Brain microvascular endothelial cell (primary cell): ENCODE results near the gene SLC36A2.

Experiments used
- DNase-seq: peaks from one replicate; pipeline ENCODE4 v3.0.0-alpha.2; 2020
- H3K27ac ChIP-seq: fragments of 250-450 bp; sonication (Bioruptor Pico); 2 replicates; pipeline ENCODE4 v1.5.1; 2020; ENCODE audit warnings: mild to moderate bottlenecking, moderate library complexity
- H3K27me3 ChIP-seq: fragments of 250-450 bp; sonication (Bioruptor Pico); replicated peaks from 2 replicates; pipeline ENCODE4 v1.5.1; 2020; ENCODE audit warnings: mild to moderate bottlenecking
- H3K36me3 ChIP-seq: fragments of 250-450 bp; sonication (Bioruptor Pico); replicated peaks from 2 replicates; pipeline ENCODE4 v1.5.1; 2020; ENCODE audit warnings: mild to moderate bottlenecking
- H3K4me3 ChIP-seq: 2 replicates; pipeline ENCODE4 v1.5.1; 2011; ENCODE audit warnings: low read depth, mild to moderate bottlenecking, control low read depth, low read length, moderate library complexity
- in situ Hi-C: cut with HindIII; loops from 2 replicates; pipeline ENCODE4 v1.10.0; 2017; ENCODE audit warnings: low sequenced_read_pairs, low pct_ligation_motif_present
- TF ChIP-seq, protein P1 (sequence below): IDR thresholded peaks from 2 replicates; pipeline ENCODE4 v1.5.1; 2011; ENCODE audit warnings: low read depth, mild to moderate bottlenecking, moderate library complexity, low read length, control low read depth, inconsistent platforms; ENCODE audit errors: missing control alignments

The SLC36A2 gene

GRCh38 chr5:151344088-151344487, 3.3 kb downstream of the SLC36A2 start:
- in situ Hi-C loops, result no loop called here
- Histone ChIP-seq H3K4me3 (no peak overlapping the region), H3K36me3 (no peaks in the 10 kb centered on the region), H3K27me3 (peaks cover 5% of the 10 kb centered on the region), H3K27ac (no peak overlapping the region)
- TF ChIP-seq, protein P1, sequence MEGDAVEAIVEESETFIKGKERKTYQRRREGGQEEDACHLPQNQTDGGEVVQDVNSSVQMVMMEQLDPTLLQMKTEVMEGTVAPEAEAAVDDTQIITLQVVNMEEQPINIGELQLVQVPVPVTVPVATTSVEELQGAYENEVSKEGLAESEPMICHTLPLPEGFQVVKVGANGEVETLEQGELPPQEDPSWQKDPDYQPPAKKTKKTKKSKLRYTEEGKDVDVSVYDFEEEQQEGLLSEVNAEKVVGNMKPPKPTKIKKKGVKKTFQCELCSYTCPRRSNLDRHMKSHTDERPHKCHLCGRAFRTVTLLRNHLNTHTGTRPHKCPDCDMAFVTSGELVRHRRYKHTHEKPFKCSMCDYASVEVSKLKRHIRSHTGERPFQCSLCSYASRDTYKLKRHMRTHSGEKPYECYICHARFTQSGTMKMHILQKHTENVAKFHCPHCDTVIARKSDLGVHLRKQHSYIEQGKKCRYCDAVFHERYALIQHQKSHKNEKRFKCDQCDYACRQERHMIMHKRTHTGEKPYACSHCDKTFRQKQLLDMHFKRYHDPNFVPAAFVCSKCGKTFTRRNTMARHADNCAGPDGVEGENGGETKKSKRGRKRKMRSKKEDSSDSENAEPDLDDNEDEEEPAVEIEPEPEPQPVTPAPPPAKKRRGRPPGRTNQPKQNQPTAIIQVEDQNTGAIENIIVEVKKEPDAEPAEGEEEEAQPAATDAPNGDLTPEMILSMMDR, result no peak
- no peak for DNase-seq

DNA sequence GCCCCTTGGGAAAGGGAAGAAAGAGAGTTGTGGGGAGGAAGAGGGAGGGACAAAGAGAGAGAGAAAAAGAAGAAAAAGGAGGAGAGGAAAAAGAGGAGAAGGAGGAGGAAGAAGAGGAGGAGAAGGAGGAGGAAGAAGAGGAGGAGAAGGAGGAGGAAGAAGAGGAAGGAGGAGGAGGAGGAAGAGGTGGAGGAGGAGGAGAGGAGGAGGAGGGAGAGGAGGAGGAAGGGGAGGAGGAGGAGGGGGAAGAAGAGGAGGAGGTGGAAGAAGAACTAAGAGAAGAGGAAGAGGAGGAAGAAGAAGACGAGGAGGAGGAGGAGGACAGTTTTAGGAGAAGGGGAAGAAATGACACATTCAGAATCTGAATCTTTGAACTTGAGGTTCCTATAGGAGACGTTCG, 7.4 kb downstream of the SLC36A2 start:
- Histone ChIP-seq H3K27ac (no peak overlapping the region), H3K36me3 (no peaks in the 10 kb centered on the region), H3K4me3 (no peak overlapping the region), H3K27me3 (peaks cover 2% of the 10 kb centered on the region)
- in situ Hi-C loops, result no loop called here
- TF ChIP-seq, protein P1, result no peak
- DNase-seq, result no peak

DNA sequence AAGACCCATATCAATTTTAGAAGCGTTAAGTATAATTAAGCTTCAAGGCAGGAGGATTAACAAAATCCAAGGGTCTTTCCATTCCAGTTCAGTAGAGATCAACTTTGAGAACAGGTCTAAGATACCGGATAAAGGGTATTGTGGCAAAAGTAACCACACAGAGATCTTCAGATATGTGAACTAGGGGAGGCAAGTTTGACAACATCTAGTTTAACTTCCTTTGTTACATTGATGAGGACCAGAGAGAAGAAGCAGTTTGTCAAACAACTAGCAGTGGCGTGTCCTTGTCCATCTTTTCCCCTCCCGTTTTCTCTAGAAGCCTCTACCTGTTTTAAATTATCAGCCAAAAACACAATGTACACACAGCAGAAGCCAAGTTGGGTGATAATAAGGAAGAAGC, 8.6 kb downstream of the SLC36A2 start:
- no peak overlapping the region for H3K27ac ChIP-seq
- in situ Hi-C loops, result no loop called here
- TF ChIP-seq, protein P1, result no peak
- no peaks in the 10 kb centered on the region for H3K27me3 ChIP-seq
- no peak for DNase-seq
- H3K4me3 ChIP-seq, result no peak overlapping the region
- no peaks in the 10 kb centered on the region for H3K36me3 ChIP-seq

- no peak for DNase-seq
- Histone ChIP-seq H3K36me3 (no peaks in the 10 kb centered on the region), H3K27ac (no peak overlapping the region), H3K4me3 (no peak overlapping the region), H3K27me3 (no peaks in the 10 kb centered on the region)
- TF ChIP-seq, protein P1, result no peak
- in situ Hi-C loops, result no loop called here
Observed at GRCh38 chr5:151332857-151333256, 14.5 kb downstream of the SLC36A2 start.

GRCh38 chr5:151328734-151329133, 18.6 kb downstream of the SLC36A2 start:
- Histone ChIP-seq H3K27ac (no peak overlapping the region), H3K4me3 (no peak overlapping the region), H3K36me3 (no peaks in the 10 kb centered on the region), H3K27me3 (no peaks in the 10 kb centered on the region)
- TF ChIP-seq, protein P1, result no peak
- no peak for DNase-seq
- in situ Hi-C loops, result no loop called here

DNA sequence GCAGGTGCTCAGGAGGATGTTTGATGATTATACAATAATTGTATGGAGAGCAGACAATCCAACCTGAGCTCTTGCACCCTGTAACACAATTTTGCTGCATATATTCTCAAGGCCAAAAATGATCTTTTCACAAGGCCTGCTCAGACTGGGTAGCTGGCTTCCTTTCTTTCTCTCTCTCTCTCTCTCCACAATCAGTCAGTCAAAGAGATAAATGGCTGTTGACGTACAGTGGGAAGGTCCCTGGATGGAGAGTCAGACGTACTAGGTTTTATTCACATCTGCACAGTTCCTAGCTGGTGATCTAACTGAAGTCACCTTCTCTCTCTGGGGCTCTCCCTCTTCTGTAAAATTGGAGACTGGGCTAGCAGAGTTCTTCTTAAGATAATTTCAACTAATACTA, 19.8 kb downstream of the SLC36A2 start:
- Histone ChIP-seq H3K36me3 (no peaks in the 10 kb centered on the region), H3K27ac (no peak overlapping the region), H3K4me3 (no peak overlapping the region), H3K27me3 (no peaks in the 10 kb centered on the region)
- TF ChIP-seq, protein P1, result no peak
- no peak for DNase-seq
- in situ Hi-C loops, result no loop called here
